22Rv1 (cell line): ENCODE data around the gene NET1.

ENCODE experiments used
- H3K27ac ChIP-seq: fragments of 450-650 bp; 2 replicates; pipeline ENCODE4 v1.5.1; 2017
- ZFX ChIP-seq: fragments of 450-650 bp; IDR thresholded peaks from 2 replicates; pipeline ENCODE4 v1.6.1; 2017; ENCODE audit warnings: antibody characterized with exemption, borderline replicate concordance
- TF ChIP-seq, protein P1 (sequence below): fragments of 450-650 bp; IDR thresholded peaks from 2 replicates; pipeline ENCODE4 v1.5.1; 2017; ENCODE audit warnings: mild to moderate bottlenecking

NET1 gene, protein sequence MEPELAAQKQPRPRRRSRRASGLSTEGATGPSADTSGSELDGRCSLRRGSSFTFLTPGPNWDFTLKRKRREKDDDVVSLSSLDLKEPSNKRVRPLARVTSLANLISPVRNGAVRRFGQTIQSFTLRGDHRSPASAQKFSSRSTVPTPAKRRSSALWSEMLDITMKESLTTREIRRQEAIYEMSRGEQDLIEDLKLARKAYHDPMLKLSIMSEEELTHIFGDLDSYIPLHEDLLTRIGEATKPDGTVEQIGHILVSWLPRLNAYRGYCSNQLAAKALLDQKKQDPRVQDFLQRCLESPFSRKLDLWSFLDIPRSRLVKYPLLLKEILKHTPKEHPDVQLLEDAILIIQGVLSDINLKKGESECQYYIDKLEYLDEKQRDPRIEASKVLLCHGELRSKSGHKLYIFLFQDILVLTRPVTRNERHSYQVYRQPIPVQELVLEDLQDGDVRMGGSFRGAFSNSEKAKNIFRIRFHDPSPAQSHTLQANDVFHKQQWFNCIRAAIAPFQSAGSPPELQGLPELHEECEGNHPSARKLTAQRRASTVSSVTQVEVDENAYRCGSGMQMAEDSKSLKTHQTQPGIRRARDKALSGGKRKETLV

DNA sequence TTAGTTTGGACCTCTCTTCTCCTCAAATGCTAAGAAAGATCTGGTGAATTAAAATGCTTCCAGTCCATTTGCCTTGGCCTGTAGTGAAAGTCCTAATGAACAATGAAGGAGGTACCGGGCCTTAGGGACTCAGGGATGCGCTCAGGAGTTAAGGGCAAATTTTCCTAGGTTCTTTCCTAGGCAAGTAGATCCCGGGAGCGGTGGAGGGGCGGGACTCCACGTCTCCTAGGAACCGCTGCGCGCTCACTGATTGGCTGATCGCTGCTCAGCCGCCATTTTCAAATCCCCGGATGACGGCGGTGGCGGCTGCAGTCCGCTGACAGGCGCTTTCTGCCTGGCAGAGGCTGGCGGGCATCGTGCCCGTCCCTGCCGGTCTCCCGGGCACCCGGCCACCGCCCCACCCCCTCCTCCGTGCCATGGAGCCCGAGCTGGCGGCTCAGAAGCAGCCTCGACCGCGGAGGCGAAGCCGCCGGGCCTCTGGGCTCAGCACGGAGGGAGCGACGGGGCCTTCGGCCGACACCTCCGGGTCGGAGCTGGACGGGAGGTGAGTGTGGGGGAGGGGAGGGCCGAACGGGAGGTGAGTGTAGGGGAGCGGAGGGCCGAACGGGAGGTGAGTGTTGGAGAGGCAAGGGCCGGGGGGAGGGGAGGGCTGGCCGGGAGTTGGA is at the start of gene NET1:
Gene NET1 (plus strand): TSS at position 281 of the 665 bp plus-strand sequence. CDS start 136 bp downstream, at position 417.
- H3K27ac ChIP-seq = peak within 1 kb of the TSS; percentile 69
- TF ChIP-seq, protein P1, sequence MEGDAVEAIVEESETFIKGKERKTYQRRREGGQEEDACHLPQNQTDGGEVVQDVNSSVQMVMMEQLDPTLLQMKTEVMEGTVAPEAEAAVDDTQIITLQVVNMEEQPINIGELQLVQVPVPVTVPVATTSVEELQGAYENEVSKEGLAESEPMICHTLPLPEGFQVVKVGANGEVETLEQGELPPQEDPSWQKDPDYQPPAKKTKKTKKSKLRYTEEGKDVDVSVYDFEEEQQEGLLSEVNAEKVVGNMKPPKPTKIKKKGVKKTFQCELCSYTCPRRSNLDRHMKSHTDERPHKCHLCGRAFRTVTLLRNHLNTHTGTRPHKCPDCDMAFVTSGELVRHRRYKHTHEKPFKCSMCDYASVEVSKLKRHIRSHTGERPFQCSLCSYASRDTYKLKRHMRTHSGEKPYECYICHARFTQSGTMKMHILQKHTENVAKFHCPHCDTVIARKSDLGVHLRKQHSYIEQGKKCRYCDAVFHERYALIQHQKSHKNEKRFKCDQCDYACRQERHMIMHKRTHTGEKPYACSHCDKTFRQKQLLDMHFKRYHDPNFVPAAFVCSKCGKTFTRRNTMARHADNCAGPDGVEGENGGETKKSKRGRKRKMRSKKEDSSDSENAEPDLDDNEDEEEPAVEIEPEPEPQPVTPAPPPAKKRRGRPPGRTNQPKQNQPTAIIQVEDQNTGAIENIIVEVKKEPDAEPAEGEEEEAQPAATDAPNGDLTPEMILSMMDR = no peak
- TF ChIP-seq ZFX = no peak

DNA sequence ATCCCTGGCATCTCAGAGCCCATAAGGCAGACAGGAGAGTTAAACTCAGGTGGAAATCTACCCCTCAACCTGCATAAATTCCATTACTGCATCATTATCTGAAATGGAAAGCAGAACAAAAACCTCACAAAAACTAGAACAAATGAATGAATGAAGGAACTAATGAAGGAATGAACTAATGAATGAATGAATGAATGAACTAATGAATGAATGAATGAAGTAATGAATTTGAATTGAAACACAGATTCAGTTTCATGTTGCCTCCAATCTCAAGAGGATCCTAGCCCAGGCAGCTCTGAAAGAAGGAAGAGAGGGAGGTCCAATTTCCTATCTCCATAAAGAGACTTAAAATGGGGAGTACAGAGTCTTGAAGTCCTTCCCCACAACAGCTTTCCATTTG is 49.5 kb upstream of the NET1 start:
- H3K27ac ChIP-seq = no peak overlapping the region
- no peak for TF ChIP-seq ZFX
- TF ChIP-seq, protein P1 = no peak

DNA sequence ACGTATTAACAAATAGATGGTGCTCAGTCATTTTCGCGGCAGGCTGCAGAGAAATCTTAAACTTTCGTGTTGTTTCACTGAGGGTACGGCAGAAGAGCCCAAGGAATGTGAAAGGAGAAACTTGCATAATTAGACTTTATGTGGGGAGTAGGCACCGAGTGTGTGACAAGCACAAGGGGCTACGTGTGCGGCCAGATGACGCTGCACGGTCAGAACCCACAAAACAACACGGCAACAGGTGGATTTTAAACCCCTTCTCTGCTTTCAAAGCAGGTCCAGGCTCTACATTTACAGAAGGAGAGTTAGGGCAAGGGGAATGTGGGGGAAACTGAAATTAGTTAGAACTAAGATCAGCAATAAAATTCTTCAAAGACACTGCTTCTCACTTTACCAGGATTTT is 48.0 kb upstream of the NET1 start:
- TF ChIP-seq ZFX = no peak
- TF ChIP-seq, protein P1 = no peak

DNA sequence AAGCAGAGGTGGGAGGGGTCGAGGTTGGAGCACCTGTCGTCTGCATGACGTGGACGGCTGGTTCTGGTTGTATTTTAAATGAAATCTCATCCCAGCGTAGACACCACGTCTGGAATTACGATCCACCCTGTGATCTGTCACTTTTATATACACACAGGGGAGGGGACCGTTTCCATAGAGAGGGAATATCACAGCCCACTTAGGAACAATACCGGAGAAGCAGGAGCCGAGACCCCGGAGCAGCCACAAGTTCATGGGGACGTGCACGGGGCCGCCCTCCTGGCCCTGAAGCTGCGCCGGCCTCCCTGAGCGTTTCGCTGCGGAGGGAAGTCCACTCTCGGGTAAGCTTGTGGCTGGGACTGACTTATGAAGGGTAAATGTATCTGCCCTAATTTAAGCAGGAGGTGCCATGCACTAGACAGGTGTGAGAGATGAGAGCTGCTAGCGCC is 47.4 kb upstream of the NET1 start, which contains the start of gene UCN3:
Gene UCN3 (plus strand): TSS at position 77 of the 449 bp plus-strand sequence. CDS start 8,755 bp downstream, outside the sequence.
- TF ChIP-seq, protein P1 = no peak
- no peak within 1 kb of the TSS for H3K27ac ChIP-seq

More for the DNA sequence above, 48.0 kb upstream of the NET1 start:
- no peak overlapping the region for H3K27ac ChIP-seq

DNA sequence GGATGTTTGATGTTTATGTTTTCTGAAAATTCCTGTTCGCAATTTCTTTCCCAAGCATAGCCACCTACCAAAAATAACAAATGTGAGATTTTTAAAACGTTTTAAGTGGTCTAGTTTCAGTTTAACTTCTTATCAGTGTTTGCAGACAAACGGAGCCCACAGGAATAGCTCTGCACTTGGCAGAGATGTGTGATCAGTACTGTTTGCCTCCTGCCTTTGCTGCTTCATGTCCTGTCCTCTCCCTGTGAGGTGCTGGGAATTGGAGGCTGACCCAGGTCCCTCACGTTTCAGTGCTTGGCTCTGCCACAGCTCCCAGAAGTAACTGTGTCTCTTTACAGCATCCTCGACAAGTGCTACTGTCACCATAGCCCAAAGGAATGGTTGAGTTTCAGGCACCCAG is 46.4 kb upstream of the NET1 start:
- H3K27ac ChIP-seq = no peak overlapping the region
- TF ChIP-seq, protein P1 = no peak
- TF ChIP-seq ZFX = no peak

DNA sequence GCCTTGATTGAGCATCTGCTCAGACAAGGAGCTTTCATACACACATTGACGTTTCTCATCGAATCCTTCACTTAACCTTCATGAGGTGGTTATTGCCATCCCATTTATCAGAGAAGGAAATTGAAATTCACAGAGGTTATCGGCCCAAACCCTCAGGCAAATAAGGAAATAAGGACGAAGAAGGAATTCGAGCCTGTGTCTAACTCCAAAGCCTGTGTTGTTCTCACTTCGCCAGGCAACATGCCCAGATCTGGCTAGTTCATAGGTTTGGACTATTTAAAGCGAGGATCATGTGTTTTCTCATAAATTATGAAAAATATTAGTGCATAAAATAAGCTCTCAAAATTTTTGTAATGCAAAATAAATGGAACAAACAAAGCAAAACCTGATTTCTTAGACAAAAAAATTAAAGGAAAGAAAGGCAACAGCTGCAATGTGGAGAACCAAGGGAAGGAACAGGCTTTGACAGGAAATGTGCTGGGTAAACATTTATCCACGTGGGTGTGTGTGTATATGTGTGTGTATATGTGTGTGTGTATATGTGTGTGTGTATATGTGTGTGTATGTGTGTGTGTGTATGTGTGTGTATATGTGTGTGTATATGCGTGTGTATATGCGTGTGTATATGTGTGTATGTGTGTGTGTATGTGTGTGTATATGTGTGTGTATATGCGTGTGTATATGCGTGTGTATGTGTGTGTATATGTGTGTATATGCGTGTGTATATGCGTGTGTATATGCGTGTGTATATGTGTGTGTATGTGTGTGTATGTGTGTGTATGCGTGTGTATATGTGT is 42.8 kb upstream of the NET1 start:
- H3K27ac ChIP-seq = no peak overlapping the region
- no peak for TF ChIP-seq ZFX
- TF ChIP-seq, protein P1 = no peak
